DND-41 (cell line): ENCODE data around the gene TARS2.

Experiments
- ATAC-seq: fragments of 200-7000 bp; cut with Tn5 transposase; 3 replicates; pipeline ENCODE4 v1.9.1; 2021; ENCODE audit warnings: low read depth; ENCODE audit not compliant: insufficient read depth
- DNase-seq: peaks from one replicate; pipeline ENCODE4 v3.0.0-alpha.2; 2020
- H2AFZ ChIP-seq: 2 replicates; pipeline ENCODE4 v1.6.0; 2012; ENCODE audit warnings: low read depth, low read length
- H3K27ac ChIP-seq: 2 replicates; pipeline ENCODE4 v1.5.1; 2012; ENCODE audit warnings: low read length, inconsistent platforms
- H3K27me3 ChIP-seq: fragments of 200-600 bp; sonication (generic); 2 replicates; pipeline ENCODE4 v1.6.0; 2012; ENCODE audit warnings: low read length, mild to moderate bottlenecking, inconsistent platforms; ENCODE audit not compliant: insufficient read depth, poor library complexity
- H3K36me3 ChIP-seq: 2 replicates; pipeline ENCODE4 v1.5.1; 2012; ENCODE audit warnings: low read length, inconsistent platforms; ENCODE audit not compliant: insufficient read depth
- H3K4me1 ChIP-seq: 2 replicates; pipeline ENCODE4 v1.5.1; 2012; ENCODE audit warnings: mild to moderate bottlenecking, low read length; ENCODE audit not compliant: insufficient read depth
- H3K4me2 ChIP-seq: 2 replicates; pipeline ENCODE4 v1.6.0; 2012; ENCODE audit warnings: mild to moderate bottlenecking, moderate library complexity, low read length, inconsistent platforms; ENCODE audit not compliant: insufficient read depth
- H3K4me3 ChIP-seq, 2 experiments: fragments of 200-600 bp in 1 of 2; shearing (Covaris generic) in 1 of 2; 2 replicates each; pipeline ENCODE4 v1.5.1; 2012 to 2016; ENCODE audit warnings: inconsistent platforms in 2 of 2, low read length in 2 of 2, mild to moderate bottlenecking in 2 of 2, low read depth in 1 of 2, moderate library complexity in 1 of 2
- H3K79me2 ChIP-seq: 2 replicates; pipeline ENCODE4 v1.6.0; 2012; ENCODE audit warnings: low read length, inconsistent platforms; ENCODE audit not compliant: insufficient read depth
- H3K9ac ChIP-seq: 2 replicates; pipeline ENCODE4 v1.6.0; 2012; ENCODE audit warnings: low read depth, mild to moderate bottlenecking, inconsistent platforms, low read length, moderate library complexity
- H3K9me3 ChIP-seq: 2 replicates; pipeline ENCODE4 v1.5.1; 2012; ENCODE audit warnings: low read length, moderate library complexity, mild to moderate bottlenecking, inconsistent platforms; ENCODE audit not compliant: insufficient read depth, severe bottlenecking
- H4K20me1 ChIP-seq: 2 replicates; pipeline ENCODE4 v1.6.0; 2012; ENCODE audit warnings: low read length; ENCODE audit not compliant: insufficient read depth
- EZH2 ChIP-seq: IDR thresholded peaks from 3 replicates; pipeline ENCODE4 v1.6.1; 2012; ENCODE audit warnings: borderline replicate concordance, low read depth, mild to moderate bottlenecking, moderate library complexity, low read length, inconsistent platforms; ENCODE audit not compliant: severe bottlenecking
- TF ChIP-seq, protein P1 (sequence below): IDR thresholded peaks from 2 replicates; pipeline ENCODE4 v1.5.1; 2012; ENCODE audit warnings: borderline replicate concordance, low read length, moderate library complexity, mild to moderate bottlenecking; ENCODE audit not compliant: poor library complexity, severe bottlenecking; ENCODE audit errors: extremely low read depth

TARS2 gene

DNA sequence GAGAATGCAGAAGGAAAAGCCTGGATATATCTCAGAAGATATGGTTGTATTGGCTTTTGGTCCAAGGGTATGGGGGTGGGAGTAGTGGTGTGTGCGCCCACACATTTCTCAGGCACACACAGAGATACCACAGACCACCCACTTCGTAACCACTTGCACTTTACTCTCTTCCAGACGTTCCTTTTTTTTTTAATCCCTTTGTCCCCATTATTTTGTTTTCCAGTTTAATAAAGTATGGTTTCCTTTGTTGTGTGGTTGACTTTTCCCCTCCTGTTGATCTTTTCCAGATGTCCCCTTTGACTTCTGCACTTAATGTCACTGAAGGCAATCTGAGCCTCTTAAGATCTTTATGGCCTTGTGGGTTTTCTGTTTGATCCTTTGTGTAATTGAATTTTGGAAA is 10.5 kb upstream of the TARS2 start:
- Histone ChIP-seq H3K9ac (no peak overlapping the region), H2AFZ (no peak overlapping the region), H3K4me1 (no peaks in the 10 kb centered on the region), H3K27ac (no peak overlapping the region), H3K4me3 (no peak overlapping the region), H3K27me3 (no peaks in the 10 kb centered on the region), H3K79me2 (no peaks in the 10 kb centered on the region), H4K20me1 (peaks cover 12% of the 10 kb centered on the region; the same call in 1 of the 2 replicates), H3K36me3 (peaks cover 15% of the 10 kb centered on the region), H3K4me2 (no peak overlapping the region), H3K9me3 (no peaks in the 10 kb centered on the region)
- DNase-seq: no peak
- no peak for ATAC-seq
- TF ChIP-seq, protein P1, sequence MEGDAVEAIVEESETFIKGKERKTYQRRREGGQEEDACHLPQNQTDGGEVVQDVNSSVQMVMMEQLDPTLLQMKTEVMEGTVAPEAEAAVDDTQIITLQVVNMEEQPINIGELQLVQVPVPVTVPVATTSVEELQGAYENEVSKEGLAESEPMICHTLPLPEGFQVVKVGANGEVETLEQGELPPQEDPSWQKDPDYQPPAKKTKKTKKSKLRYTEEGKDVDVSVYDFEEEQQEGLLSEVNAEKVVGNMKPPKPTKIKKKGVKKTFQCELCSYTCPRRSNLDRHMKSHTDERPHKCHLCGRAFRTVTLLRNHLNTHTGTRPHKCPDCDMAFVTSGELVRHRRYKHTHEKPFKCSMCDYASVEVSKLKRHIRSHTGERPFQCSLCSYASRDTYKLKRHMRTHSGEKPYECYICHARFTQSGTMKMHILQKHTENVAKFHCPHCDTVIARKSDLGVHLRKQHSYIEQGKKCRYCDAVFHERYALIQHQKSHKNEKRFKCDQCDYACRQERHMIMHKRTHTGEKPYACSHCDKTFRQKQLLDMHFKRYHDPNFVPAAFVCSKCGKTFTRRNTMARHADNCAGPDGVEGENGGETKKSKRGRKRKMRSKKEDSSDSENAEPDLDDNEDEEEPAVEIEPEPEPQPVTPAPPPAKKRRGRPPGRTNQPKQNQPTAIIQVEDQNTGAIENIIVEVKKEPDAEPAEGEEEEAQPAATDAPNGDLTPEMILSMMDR: no peak
- TF ChIP-seq EZH2: no peak

DNA sequence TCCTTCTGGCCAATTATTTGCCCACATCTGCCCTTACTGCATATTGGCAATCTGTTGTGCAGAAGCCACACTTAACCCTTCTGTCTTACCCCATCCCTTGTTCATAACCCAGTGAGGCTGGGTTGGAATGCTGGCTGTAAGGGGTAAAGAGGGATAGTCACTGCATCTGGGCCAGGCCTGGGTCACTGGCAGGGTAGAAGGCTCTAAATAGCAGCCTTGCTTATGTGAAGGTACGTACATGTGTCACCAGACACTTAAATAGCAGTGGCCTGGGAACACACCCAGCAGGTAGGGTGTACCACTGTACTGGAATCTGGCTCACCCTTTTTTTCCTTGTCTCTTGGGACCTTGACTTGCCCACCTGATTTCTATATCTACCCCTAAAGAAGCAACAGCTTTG is 9.9 kb upstream of the TARS2 start:
- Histone ChIP-seq H3K4me1 (no peaks in the 10 kb centered on the region), H4K20me1 (peaks cover 12% of the 10 kb centered on the region; the same call in 1 of the 2 replicates), H3K4me2 (no peak overlapping the region), H3K9me3 (no peaks in the 10 kb centered on the region), H3K27me3 (no peaks in the 10 kb centered on the region), H2AFZ (no peak overlapping the region), H3K9ac (no peak overlapping the region), H3K27ac (no peak overlapping the region), H3K36me3 (peaks cover 9% of the 10 kb centered on the region), H3K4me3 (no peak overlapping the region), H3K79me2 (no peaks in the 10 kb centered on the region)
- TF ChIP-seq EZH2: no peak
- TF ChIP-seq, protein P1: no peak
- ATAC-seq (0 out of 3 replicates have a peak, but pooled peaks have one; percentile 32), DNase-seq (no peak)

DNA sequence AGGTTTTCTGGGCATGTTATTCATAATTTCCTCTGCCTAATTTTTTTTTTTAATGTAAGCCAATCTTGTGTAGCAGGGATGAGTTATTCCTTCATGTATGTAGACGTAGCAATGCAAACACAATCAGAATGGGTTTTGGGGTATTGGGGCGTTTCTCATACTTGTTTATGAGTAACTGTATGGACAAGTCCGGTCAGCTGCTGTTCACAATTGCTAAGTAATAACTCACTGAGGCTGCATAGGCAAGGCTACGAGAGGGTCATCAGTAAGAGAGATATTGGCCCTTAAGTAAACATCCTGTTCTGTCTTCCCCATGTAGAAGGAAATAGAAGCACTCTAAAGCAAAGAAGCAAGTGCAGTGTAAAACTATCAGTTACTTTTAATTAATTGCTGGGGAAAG is 9.5 kb upstream of the TARS2 start:
- no peaks in the 10 kb centered on the region for H3K79me2 ChIP-seq
- H3K4me1 ChIP-seq: no peaks in the 10 kb centered on the region
- no peaks in the 10 kb centered on the region for H3K9me3 ChIP-seq
- no peak overlapping the region for H3K4me3 ChIP-seq
- no peak overlapping the region for H3K27ac ChIP-seq
- H4K20me1 ChIP-seq: peaks cover 9% of the 10 kb centered on the region; the same call in 1 of the 2 replicates
- no peak overlapping the region for H3K9ac ChIP-seq
- no peak overlapping the region for H2AFZ ChIP-seq
- no peak overlapping the region for H3K4me2 ChIP-seq
- TF ChIP-seq, protein P1: no peak
- no peak for TF ChIP-seq EZH2
- H3K27me3 ChIP-seq: no peaks in the 10 kb centered on the region
- no peak for ATAC-seq
- peaks cover 5% of the 10 kb centered on the region for H3K36me3 ChIP-seq
- no peak for DNase-seq

DNA sequence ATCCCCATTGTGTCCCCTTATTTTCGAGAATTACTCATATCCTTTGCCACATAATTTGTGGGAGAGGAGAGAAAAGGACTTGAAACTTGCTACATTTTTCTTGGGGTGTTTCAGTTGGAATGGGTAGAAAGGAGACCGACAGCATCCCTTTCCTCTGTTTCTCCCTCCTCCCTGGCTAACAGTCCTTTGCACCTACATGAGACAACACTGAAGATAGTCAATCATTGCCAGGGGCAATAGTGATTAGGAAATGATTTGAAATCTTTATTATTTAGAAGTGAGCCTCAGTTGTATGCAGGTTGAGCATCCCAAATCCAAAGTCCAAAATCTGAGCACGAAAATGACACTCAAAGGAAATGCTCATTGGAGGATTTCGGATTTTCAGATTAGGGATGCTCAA is 7.8 kb upstream of the TARS2 start:
- H2AFZ ChIP-seq: no peak overlapping the region
- H3K9ac ChIP-seq: no peak overlapping the region
- H3K27me3 ChIP-seq: no peaks in the 10 kb centered on the region
- no peak overlapping the region for H3K27ac ChIP-seq
- H3K36me3 ChIP-seq: no peaks in the 10 kb centered on the region
- 0 out of 2 replicates have a peak, but pooled peaks cover 5% of the 10 kb centered on the region for H4K20me1 ChIP-seq
- no peaks in the 10 kb centered on the region for H3K4me1 ChIP-seq
- no peak overlapping the region for H3K4me2 ChIP-seq
- no peak for DNase-seq
- no peak for TF ChIP-seq EZH2
- TF ChIP-seq, protein P1: no peak
- H3K79me2 ChIP-seq: no peaks in the 10 kb centered on the region
- no peaks in the 10 kb centered on the region for H3K9me3 ChIP-seq
- ATAC-seq: no peak
- H3K4me3 ChIP-seq: no peak overlapping the region
